COLO668 (cell line): ENCODE data around the gene NSUN4.
"Not testable (repeated sequence)": the region's sequence is repeated elsewhere in the genome, so short reads cannot be mapped to it uniquely, and the experiment has no call there.

Experiments used
- DNase-seq: peaks from one replicate; lab custom pipeline; 2025; ENCODE audit not compliant: unreplicated experiment; lab: John Stamatoyannopoulos, UW

NSUN4 gene

DNA sequence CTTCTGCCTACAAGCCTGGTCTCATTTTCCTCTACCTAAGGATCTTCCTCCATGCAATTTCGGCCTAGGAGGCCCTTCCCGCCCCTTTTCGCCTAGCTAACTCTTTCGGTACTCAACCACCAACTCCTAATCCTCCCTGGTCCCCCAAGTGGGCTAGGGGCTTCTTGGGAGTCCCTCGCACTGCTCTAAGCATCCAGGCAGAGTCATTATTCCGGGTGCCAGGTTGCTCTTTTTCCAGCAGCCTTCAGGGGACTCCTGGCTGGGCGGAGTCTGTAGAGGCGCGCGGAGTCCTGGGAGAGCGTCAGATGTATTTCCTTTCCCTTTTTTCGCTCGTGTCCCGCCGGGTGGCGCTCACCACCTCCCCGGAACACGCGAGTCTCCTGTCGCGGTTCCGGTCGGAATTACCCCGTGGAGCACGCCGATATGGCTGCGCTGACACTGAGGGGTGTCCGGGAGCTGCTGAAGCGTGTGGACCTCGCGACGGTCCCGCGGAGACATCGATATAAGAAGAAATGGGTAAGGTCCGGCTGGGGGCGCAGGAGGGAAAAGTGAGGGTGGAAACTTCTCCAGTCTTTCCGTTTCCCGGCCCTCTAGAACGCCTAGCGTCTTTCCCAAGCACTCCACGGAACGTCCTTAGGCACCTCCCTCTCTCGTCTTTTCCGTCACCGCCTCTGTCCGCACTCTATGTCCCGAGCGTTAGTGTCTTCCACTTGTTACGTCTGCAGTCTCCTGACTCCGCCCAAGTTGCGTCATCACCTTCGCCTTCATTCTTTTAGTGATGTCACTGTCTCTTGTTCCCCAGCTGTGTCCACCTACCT, at the start of gene NSUN4:
TSS of gene NSUN4 (plus strand) at position 404 of the 818 bp plus-strand sequence. CDS start at position 424, 20 bp downstream.
- peak; percentile 99 for DNase-seq

DNA sequence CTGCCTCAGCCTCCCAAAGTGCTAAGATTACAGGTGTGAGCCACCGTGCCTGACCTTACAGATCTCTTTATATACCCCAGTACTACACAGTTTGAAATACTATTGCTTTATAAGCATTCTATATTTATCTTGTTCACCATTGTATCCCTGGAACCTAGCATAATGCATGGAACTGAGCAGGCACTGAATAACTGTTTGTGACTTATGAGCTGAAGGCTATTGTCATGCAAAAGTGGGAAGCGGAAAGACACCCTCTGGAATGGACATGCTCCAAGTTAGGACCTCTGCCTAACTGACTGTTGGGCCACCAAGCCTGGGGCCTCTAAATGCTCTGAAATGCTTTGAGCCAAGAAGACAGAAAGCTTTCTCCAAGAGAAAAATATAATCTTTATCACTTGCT, 45.3 kb upstream of the NSUN4 start:
- no peak for DNase-seq

- DNase-seq: no peak
Measured at GRCh38 chr1:46298387-46298786, 42.2 kb upstream of the NSUN4 start.

- DNase-seq: no peak
Measured at GRCh38 chr1:46300673-46301405, 39.8 kb upstream of the NSUN4 start.

- DNase-seq: no peak
Measured at GRCh38 chr1:46301406-46301807, 39.2 kb upstream of the NSUN4 start.

DNA sequence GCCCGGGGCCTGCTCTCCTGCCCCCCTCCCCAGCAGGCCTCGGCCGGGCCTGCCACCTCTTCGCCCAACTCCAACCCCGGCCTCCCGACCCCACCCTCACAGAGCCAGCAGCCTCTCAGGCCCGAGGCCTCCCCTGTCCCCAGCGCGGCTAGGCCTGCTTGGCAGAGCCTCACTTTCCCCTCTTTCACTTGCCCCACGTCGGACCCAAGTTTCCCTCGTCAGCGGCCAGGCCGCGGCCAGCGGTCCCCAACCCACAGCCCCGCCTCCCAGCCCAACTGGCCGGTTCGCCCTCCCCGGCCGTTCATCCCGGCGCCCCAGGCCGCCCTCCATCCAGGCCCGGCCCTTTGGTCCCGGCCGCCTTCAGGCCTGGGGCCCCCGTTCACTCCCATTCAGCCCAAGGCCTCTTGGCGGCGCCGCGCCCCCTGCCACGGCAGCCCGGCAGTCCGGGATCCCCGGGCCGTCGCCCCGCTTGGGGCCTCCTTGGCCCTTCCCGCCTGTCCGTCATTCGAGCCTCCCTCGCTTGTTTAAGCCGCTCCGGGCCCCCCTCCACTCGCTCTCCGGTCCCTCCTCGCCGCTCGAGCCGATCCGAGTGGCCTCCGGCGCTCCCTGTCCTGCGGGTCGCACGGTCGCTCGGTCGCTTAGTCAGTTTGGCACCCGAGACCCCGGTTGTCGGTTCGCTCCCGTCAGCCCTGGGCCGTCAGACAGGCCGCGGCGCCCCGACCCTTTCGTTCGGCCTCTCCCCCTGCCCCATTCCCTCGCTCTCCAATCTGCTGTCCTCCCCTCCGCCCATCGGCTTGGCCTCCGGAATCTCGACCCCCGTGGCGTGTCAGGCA, 38.6 kb upstream of the NSUN4 start:
- DNase-seq: peak; percentile 84

DNA sequence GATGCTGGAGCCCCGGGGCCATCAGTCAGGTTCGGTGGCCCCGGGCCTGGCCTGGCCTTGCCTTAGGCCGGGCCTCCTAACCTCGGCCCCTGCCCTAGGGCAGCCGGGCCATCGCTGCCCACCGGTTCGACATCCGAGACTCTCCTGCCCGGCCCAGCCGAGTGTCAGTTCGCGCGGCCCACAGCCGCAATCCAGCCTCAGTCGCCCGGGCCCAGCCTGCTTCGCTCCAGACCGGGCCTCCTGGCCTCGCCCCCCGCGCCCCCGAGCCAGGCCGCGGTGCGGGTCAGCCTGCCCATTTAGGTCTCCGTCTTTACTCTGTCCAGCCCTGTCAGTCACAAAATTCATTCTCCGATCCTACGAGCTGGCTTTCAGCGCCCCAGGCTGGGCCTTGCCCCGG, 38.0 kb upstream of the NSUN4 start:
- peak; percentile 77 for DNase-seq

DNA sequence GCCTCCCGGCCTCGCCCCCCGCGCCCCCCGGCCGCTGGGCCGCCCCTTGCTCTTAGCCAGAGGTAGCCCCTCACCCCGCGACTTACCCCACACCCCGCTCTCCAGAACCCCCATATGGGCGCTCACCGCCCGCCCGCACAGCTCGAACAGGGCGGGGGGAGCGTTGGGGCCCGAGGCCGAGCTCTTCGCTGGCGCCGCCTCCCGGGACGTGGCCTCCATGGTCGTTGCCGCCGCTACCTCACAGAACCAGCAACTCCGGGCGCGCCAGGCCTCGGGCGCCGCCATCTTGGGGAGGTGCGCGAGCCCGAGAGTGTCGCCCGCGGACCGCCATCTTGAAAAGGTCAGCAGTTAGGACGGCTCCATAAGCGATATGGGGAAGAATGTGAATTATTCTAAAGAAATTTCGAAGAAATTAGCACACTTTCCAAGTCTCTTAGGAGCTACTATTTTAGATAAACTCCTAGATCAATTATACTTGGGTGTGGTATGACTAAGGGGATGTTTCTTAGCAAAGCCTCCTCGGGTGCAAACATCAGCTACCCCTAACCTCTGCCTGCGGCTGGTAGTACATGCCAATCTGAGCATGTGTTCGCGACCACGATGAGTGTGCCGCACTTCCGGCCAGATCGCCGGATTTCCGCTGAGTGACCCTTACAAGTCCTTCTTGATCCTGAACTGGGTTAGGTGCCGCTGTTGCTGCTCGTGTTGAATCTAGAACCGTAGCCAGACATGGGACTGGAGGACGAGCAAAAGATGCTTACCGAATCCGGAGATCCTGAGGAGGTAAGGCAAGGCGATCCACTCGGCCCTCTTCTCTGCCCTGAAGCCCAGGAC, 37.4 kb upstream of the NSUN4 start, which contains the start of the genes LRRC41 and UQCRH:
TSS of gene LRRC41 (minus strand) at position 579 of the 834 bp plus-strand sequence. CDS start at position 285, 294 bp downstream.
TSS of gene UQCRH (plus strand) at position 661 of the 834 bp plus-strand sequence. CDS start at position 730, 69 bp downstream.
- peak; percentile 99 for DNase-seq

GRCh38 chr1:46303872-46304326, 36.7 kb upstream of the NSUN4 start:
- no peak for DNase-seq

GRCh38 chr1:46306159-46306530, 34.5 kb upstream of the NSUN4 start:
- no peak for DNase-seq

- no peak for DNase-seq
Measured at GRCh38 chr1:46309401-46310159, 31.0 kb upstream of the NSUN4 start.

DNA sequence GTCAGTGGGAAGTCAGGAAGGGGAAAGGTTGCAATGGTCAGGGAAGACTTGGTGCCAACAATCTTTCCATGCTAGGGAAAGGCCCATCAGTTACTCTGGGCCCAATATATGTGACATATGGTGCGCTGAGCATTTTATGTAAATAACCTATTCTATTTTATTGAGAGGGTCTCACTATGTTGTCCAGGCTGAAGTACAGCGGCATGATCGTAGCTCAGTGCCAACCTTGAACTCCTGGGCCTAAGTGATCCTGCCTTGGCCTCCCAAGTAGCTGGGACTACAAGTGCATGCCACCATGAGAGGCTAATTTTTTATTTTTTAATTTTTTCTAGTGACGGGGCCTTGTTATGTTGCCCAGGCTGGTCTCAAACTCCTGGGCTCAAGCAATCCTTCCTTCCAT, 30.3 kb upstream of the NSUN4 start:
- DNase-seq: no peak

DNA sequence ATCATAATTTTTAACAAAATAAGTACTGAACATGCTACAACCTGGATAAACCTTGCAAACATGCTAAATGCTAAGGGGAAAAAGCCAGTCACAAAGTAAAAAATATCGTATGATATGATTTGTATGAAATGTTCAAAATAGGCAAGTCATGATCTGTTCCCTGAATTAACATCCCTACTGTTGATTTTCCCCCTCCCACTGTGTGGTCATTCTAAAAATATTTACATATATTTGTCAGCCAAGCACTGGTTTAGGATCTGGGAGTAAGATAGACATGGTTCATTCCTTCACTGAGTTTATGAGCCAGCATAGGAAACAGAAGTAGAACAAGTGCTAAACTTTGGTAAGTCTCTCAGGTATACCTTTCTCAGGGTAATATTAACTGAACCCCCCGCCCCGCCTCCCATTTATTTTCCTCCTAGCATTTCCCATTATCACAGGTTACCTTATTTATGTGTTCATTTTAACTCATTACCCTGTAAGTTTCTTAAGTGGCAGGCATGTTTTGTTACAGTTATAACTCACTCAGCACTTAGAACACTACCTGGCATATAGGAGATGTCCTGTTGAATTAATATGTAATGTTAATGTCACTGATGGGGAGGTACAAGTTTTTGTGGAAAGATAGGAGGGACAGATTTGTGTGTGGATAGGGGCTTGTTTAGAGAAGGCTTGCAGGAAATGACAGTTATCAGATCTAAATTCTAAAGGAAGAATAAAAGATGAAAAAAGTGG, 24.8 kb upstream of the NSUN4 start:
- DNase-seq: no peak

DNA sequence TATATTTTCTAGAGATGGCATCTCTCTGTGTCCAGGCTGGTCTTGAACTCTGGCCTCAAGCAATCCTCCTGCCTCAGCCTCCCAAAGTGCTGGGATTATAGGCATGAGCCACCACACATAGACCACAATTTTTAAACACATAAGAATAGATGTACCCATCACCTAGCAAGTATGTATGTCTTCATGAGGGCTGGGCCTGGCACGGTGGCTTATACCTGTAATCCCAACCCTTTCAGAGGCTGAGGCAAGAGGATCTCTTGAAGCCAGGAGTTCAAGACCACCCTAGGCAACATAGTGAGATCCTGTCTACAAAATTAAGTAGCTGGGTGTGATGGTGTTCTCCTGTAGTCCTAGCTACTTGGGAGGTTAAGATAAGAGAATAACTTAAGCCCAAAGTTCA, 23.3 kb upstream of the NSUN4 start:
- no peak for DNase-seq

- DNase-seq: not testable (repeated sequence)
Measured at GRCh38 chr1:46319301-46319700, 21.3 kb upstream of the NSUN4 start.

DNA sequence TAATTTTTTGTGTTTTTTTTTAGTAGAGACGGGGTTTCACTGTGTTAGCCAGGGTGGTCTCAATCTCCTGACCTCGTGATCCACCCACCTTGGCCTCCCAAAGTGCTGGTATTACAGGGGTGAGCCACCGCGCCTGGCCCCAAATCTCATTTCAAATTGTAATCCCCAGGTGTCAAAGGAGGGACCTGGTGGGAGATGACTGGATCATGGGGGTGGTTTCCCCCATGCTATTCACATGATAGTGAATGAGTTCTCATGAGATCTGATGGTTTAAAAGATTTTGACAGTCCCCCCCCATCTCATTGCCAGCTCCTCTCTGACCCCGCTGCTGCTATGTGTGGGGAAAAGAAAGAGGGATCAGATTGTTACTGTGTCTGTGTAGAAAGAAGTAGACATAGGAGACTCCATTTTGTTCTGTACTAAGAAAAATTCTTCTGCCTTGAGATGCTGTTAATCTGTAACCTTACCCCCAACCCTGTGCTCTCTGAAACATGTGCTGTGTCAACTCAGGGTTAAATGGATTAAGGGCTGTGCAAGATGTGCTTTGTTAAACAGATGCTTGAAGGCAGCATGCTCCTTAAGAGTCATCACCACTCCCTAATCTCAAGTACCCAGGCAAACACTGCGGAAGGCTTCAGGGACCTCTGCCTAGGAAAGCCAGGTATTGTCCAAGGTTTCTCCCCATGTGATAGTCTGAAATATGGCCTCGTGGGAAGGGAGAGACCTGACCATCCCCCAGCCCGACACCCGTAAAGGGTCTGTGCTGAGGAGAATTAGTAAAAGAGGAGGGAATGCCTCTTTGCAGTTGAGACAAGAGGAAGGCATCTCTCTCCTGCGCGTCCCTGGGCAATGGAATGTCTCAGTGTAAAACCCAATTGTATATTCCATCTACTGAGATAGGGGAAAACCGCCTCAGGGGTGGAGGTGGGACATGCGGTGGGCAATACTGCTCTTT, 20.4 kb upstream of the NSUN4 start:
- DNase-seq: not testable (repeated sequence)

- DNase-seq: not testable (repeated sequence)
Measured at GRCh38 chr1:46322191-46322590, 18.4 kb upstream of the NSUN4 start.
